Activated effector memory CD4-positive, alpha-beta T cell treated with Interleukin-2 at 50 U/mL for 16 hours (primary cell): ENCODE results near the gene HPN.
"Not testable (repeated sequence)": the region's sequence is repeated elsewhere in the genome, so short reads cannot be mapped to it uniquely, and the experiment has no call there.

Experiments used
- DNase-seq: peaks from one replicate; pipeline ENCODE4 v3.0.0-alpha.2; 2020

Gene HPN

GRCh38 chr19:35041548-35042055 is at the start of gene HPN:
HPN (plus strand) TSS chr19:35041721; CDS start chr19:35042507, 786 bp downstream.
- no peak for DNase-seq

GRCh38 chr19:34992582-34992981 is 48.9 kb upstream of the HPN start:
- DNase-seq: not testable (repeated sequence)

- DNase-seq: no peak
Observed at GRCh38 chr19:34994286-34994642, 47.3 kb upstream of the HPN start.

GRCh38 chr19:34994643-34995541 is 46.6 kb upstream of the HPN start:
- DNase-seq: no peak

- DNase-seq: no peak
Observed at GRCh38 chr19:34995551-34995950, 46.0 kb upstream of the HPN start.

- DNase-seq: no peak
Observed at GRCh38 chr19:34997071-34997617, 44.4 kb upstream of the HPN start.

GRCh38 chr19:34998224-34998623 is 43.3 kb upstream of the HPN start:
- DNase-seq: not testable (repeated sequence)

GRCh38 chr19:34998777-34999497 is 42.6 kb upstream of the HPN start:
- DNase-seq: no peak

- peak; percentile 70 for DNase-seq
Observed at GRCh38 chr19:34999498-35000337, 41.8 kb upstream of the HPN start, which contains the start of gene GRAMD1A. GRAMD1A (plus strand) TSS chr19:35000323; CDS start chr19:35000479, 156 bp downstream.

- DNase-seq: no peak
Observed at GRCh38 chr19:35000338-35000646, 41.2 kb upstream of the HPN start.

GRCh38 chr19:35000647-35001501 is 40.6 kb upstream of the HPN start:
- peak; percentile 61 for DNase-seq

- DNase-seq: no peak
Observed at GRCh38 chr19:35002037-35002535, 39.4 kb upstream of the HPN start.

GRCh38 chr19:35004517-35005255 is 36.8 kb upstream of the HPN start:
- DNase-seq: no peak

GRCh38 chr19:35005256-35005977 is 36.1 kb upstream of the HPN start:
- no peak for DNase-seq

GRCh38 chr19:35006007-35006341 is 35.5 kb upstream of the HPN start:
- DNase-seq: not testable (repeated sequence)

GRCh38 chr19:35006342-35006998 is 35.1 kb upstream of the HPN start:
- no peak for DNase-seq

GRCh38 chr19:35006999-35007365 is 34.5 kb upstream of the HPN start:
- DNase-seq: no peak

GRCh38 chr19:35007427-35007826 is 34.1 kb upstream of the HPN start:
- not testable (repeated sequence) for DNase-seq

GRCh38 chr19:35008891-35009341 is 32.6 kb upstream of the HPN start:
- no peak for DNase-seq
